Kidney epithelial cell (primary cell): ENCODE measurements around the gene FBXL13. TPM values are rescaled to one million over a fixed set of nuclear protein-coding genes. Genes with fewer than 3 reads are reported as not detected.
"Not testable (repeated sequence)": the region's sequence is repeated elsewhere in the genome, so short reads cannot be mapped to it uniquely, and the experiment has no call there.

Experiments
- DNase-seq: peaks from one replicate; pipeline ENCODE4 v3.0.0-alpha.2; 2010; ENCODE audit warnings: low read depth
- H3K27me3 ChIP-seq: 2 replicates; pipeline ENCODE4 v1.6.0; 2011; ENCODE audit warnings: low read length; ENCODE audit not compliant: control insufficient read depth, insufficient read depth
- H3K36me3 ChIP-seq: 2 replicates; pipeline ENCODE4 v1.5.1; 2011; ENCODE audit warnings: low read length; ENCODE audit not compliant: control insufficient read depth, insufficient read depth
- H3K4me3 ChIP-seq: 2 replicates; pipeline ENCODE4 v1.5.1; 2011; ENCODE audit warnings: low read depth, mild to moderate bottlenecking, control low read depth, low read length
- CTCF ChIP-seq: IDR thresholded peaks from 2 replicates; pipeline ENCODE4 v1.5.1; 2011; ENCODE audit warnings: mild to moderate bottlenecking, moderate library complexity, low read length, control low read depth, inconsistent platforms; ENCODE audit not compliant: insufficient read depth, poor library complexity, severe bottlenecking
- total RNA-seq: library from RNA; depleted of rRNA; stranded (reverse); fragments of >200 nt; gene quantifications from 2 replicates; pipeline ENCODE4 v1.2.3, GENCODE V29; 2015

Gene FBXL13
- total RNA-seq, 1 donor from 2014 or later: 3.1 TPM

GRCh38 chr7:103051519-103051918 lies 23.1 kb downstream of the FBXL13 start:
- DNase-seq: no peak
- Histone ChIP-seq H3K4me3 (no peak overlapping the region), H3K36me3 (no peaks in the 10 kb centered on the region), H3K27me3 (no peaks in the 10 kb centered on the region)
- no peak for TF ChIP-seq CTCF

GRCh38 chr7:103048833-103049232 lies 25.8 kb downstream of the FBXL13 start:
- no peak for DNase-seq
- no peak overlapping the region for H3K4me3 ChIP-seq
- no peak for TF ChIP-seq CTCF
- no peaks in the 10 kb centered on the region for H3K36me3 ChIP-seq
- no peaks in the 10 kb centered on the region for H3K27me3 ChIP-seq

- DNase-seq, H3K36me3 ChIP-seq, H3K27me3 ChIP-seq, H3K4me3 ChIP-seq: not testable (repeated sequence)
Measured at GRCh38 chr7:103041815-103042214, 32.8 kb downstream of the FBXL13 start.

- not testable (repeated sequence) for H3K27me3 ChIP-seq, DNase-seq, H3K4me3 ChIP-seq, H3K36me3 ChIP-seq
Measured at GRCh38 chr7:103037823-103038739, 36.5 kb downstream of the FBXL13 start.

- H3K27me3 ChIP-seq: no peaks in the 10 kb centered on the region
- DNase-seq: no peak
- TF ChIP-seq CTCF: no peak
Measured at GRCh38 chr7:103037476-103037822, 37.1 kb downstream of the FBXL13 start.

GRCh38 chr7:103034318-103034717 lies 40.3 kb downstream of the FBXL13 start:
- H3K36me3 ChIP-seq, DNase-seq, H3K27me3 ChIP-seq, H3K4me3 ChIP-seq: not testable (repeated sequence)

More at GRCh38 chr7:103037476-103037822, 37.1 kb downstream of the FBXL13 start:
- Histone ChIP-seq H3K4me3 (no peak overlapping the region), H3K36me3 (no peaks in the 10 kb centered on the region)

- no peak for TF ChIP-seq CTCF
- Histone ChIP-seq H3K4me3 (no peak overlapping the region), H3K27me3 (no peaks in the 10 kb centered on the region), H3K36me3 (no peaks in the 10 kb centered on the region)
- DNase-seq: no peak
Measured at GRCh38 chr7:103031781-103032180, 42.8 kb downstream of the FBXL13 start.
